ENCODE measurements around the gene C16orf89. TPM values are rescaled to one million over a fixed set of nuclear protein-coding genes. Genes with fewer than 3 reads are reported as not detected.
A peak's percentile ranks its signal among the peaks of the same experiment; 100 is the strongest.

Gene C16orf89
- total and polyA plus RNA-seq, 7 donors, result 2.5 to 15.7 (median 6.6) TPM

- no peaks in the 10 kb centered on the region for H3K27me3 ChIP-seq
- peak; percentile 95 for DNase-seq
- H3K36me3 ChIP-seq, result peaks cover 6 to 25% (median 11%) of the 10 kb centered on the region in 4 donors
- peak; percentile 59 to 75 for TF ChIP-seq POLR2A (IDR thresholded peaks at IDR 0.05)
- TF ChIP-seq EP300 (IDR thresholded peaks at IDR 0.05), result no peak
- peak; percentile 81 to 96 (median 91) for TF ChIP-seq POLR2AphosphoS5 (IDR thresholded peaks at IDR 0.05)
- no peak for TF ChIP-seq CTCF (IDR thresholded peaks at IDR 0.05)
- peak within 1 kb of the TSS; percentile 58 to 81 (median 66) for H3K4me3 ChIP-seq
- no peaks in the 10 kb centered on the region for H3K9me3 ChIP-seq
- intact Hi-C loops (cut with DNase I), result loop anchor here (5.0 kb wide), 1 partner anchor 40 kb away; the partner anchor contains the start of gene NAGPA
- peaks cover 0 to 18% (median 13%) of the 10 kb centered on the region in 4 donors for H3K4me1 ChIP-seq
- peak within 1 kb of the TSS; percentile 76 to 84 (median 78) for H3K27ac ChIP-seq
- 0% methylated on average over 53 of the region's 53 CpGs for WGBS, 2 donors
Observed at GRCh38 chr16:5071681-5072333, 6.1 kb upstream of the C16orf89 start, which contains the start of gene ALG1. TSS of gene ALG1 (plus strand) at chr16:5071843. CDS start at chr16:5071850, 7 bp downstream.

GRCh38 chr16:5071341-5071680 lies 5.6 kb upstream of the C16orf89 start:
- H3K9me3 ChIP-seq, result no peaks in the 10 kb centered on the region
- H3K36me3 ChIP-seq, result peaks cover 6 to 21% (median 10%) of the 10 kb centered on the region in 4 donors
- H3K4me1 ChIP-seq, result peaks cover 0 to 18% (median 13%) of the 10 kb centered on the region in 4 donors
- peak overlapping the region; percentile 58 to 81 (median 66) for H3K4me3 ChIP-seq
- no peak for DNase-seq
- intact Hi-C loops (cut with DNase I), result loop anchor here (5.0 kb wide), 1 partner anchor 39 kb away; the partner anchor contains the start of gene NAGPA
- 46 to 64% methylated on average over 7 of the region's 7 CpGs for WGBS, 2 donors
- peak overlapping the region; percentile 76 to 84 (median 78) for H3K27ac ChIP-seq
- H3K27me3 ChIP-seq, result no peaks in the 10 kb centered on the region
- TF ChIP-seq POLR2AphosphoS5 (IDR thresholded peaks at IDR 0.05) (no peak), EP300 (IDR thresholded peaks at IDR 0.05) (no peak), CTCF (IDR thresholded peaks at IDR 0.05) (no peak), POLR2A (IDR thresholded peaks at IDR 0.05) (no peak)

- 89 to 95% methylated on average over 15 of the region's 15 CpGs for WGBS, 2 donors
- intact Hi-C loops (cut with DNase I), result loop anchor here (5.0 kb wide), 1 partner anchor 38 kb away; the partner anchor contains the start of gene NAGPA
- Histone ChIP-seq H3K36me3 (peaks cover under 1 to 14% (median 6%) of the 10 kb centered on the region in 4 donors), H3K9me3 (no peaks in the 10 kb centered on the region), H3K27ac (peak overlapping the region; percentile 76 to 84 (median 78)), H3K4me1 (peaks cover 0 to 18% (median 14%) of the 10 kb centered on the region in 4 donors), H3K4me3 (no peak overlapping the region), H3K27me3 (no peaks in the 10 kb centered on the region)
- peak; percentile 39 for DNase-seq
- TF ChIP-seq POLR2A (IDR thresholded peaks at IDR 0.05) (no peak), CTCF (IDR thresholded peaks at IDR 0.05) (no peak), EP300 (IDR thresholded peaks at IDR 0.05) (no peak), POLR2AphosphoS5 (IDR thresholded peaks at IDR 0.05) (no peak)
Observed at GRCh38 chr16:5070431-5071186, 4.9 kb upstream of the C16orf89 start.

- TF ChIP-seq EP300 (IDR thresholded peaks at IDR 0.05) (no peak), POLR2AphosphoS5 (IDR thresholded peaks at IDR 0.05) (no peak), CTCF (IDR thresholded peaks at IDR 0.05) (no peak), POLR2A (IDR thresholded peaks at IDR 0.05) (no peak)
- DNase-seq, result peak; percentile 25
- Histone ChIP-seq H3K4me3 (no peak overlapping the region), H3K27me3 (no peaks in the 10 kb centered on the region), H3K27ac (no peak overlapping the region), H3K4me1 (peaks cover 0 to 21% (median 18%) of the 10 kb centered on the region in 4 donors), H3K9me3 (no peaks in the 10 kb centered on the region), H3K36me3 (peaks cover 0 to 7% (median 0%) of the 10 kb centered on the region in 4 donors)
- WGBS, 2 donors, result 96 to 97% methylated on average over 9 of the region's 9 CpGs
- intact Hi-C loops (cut with DNase I), result loop anchor here (5.0 kb wide), 1 partner anchor 38 kb away; the partner anchor contains the start of gene NAGPA
Observed at GRCh38 chr16:5069854-5070253, 4.1 kb upstream of the C16orf89 start.
